ENCODE measurements around the gene RHBDD1.

DNA sequence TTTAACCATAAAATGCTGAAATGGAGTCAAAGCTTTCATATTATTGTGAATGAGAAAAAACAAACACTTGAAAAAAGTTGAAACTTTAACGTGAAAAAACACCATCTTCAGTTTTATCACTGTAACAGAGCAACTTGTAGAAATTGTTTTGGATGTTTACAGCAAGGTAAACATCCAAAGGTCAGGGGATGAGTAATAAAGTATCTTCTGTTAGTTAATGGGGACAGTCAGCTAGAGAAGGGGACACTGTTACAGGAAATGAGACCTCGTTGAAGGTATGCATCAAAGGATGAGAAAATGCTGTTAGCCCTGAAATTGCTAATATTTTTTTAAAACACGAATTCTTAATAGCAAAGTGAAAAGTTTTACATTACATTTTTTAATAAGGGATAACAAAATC, 2.9 kb downstream of the RHBDD1 start:
- TF ChIP-seq, protein P1, sequence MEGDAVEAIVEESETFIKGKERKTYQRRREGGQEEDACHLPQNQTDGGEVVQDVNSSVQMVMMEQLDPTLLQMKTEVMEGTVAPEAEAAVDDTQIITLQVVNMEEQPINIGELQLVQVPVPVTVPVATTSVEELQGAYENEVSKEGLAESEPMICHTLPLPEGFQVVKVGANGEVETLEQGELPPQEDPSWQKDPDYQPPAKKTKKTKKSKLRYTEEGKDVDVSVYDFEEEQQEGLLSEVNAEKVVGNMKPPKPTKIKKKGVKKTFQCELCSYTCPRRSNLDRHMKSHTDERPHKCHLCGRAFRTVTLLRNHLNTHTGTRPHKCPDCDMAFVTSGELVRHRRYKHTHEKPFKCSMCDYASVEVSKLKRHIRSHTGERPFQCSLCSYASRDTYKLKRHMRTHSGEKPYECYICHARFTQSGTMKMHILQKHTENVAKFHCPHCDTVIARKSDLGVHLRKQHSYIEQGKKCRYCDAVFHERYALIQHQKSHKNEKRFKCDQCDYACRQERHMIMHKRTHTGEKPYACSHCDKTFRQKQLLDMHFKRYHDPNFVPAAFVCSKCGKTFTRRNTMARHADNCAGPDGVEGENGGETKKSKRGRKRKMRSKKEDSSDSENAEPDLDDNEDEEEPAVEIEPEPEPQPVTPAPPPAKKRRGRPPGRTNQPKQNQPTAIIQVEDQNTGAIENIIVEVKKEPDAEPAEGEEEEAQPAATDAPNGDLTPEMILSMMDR (IDR thresholded peaks at IDR 0.05; ENCODE audit: insufficient read depth, low read depth, low read length) = no peak
- no peak for TF ChIP-seq EZH2 (IDR thresholded peaks at IDR 0.05; ENCODE audit: insufficient read depth, low read length)
